Lower lobe of right lung (tissue), 2 donors: ENCODE measurements around the gene PTGR2. TPM values are rescaled to one million over a fixed set of nuclear protein-coding genes. Genes with fewer than 3 reads are reported as not detected.
A peak's percentile ranks its signal among the peaks of the same experiment; 100 is the strongest.
"Not testable (repeated sequence)": the region's sequence is repeated elsewhere in the genome, so short reads cannot be mapped to it uniquely, and the experiment has no call there.

ENCODE experiments used
- ATAC-seq, 2 donors: fragments of 200-7000 bp; cut with Tn5 transposase; one replicate each; pipeline ENCODE4 v1.9.1; 2020 to 2022; ENCODE audit warnings: mild to moderate bottlenecking in 2 of 2, moderate library complexity in 2 of 2
- DNase-seq: peaks from one replicate; pipeline ENCODE4 v3.0.0-alpha.2; 2020
- H3K27ac ChIP-seq: fragments of 200-600 bp; one replicate; pipeline ENCODE4 v1.8.0; 2022
- H3K27me3 ChIP-seq: fragments of 200-600 bp; one replicate; pipeline ENCODE4 v1.8.0; 2022; ENCODE audit warnings: low read depth
- H3K36me3 ChIP-seq: fragments of 200-600 bp; one replicate; pipeline ENCODE4 v1.8.0; 2022; ENCODE audit warnings: mild to moderate bottlenecking
- H3K4me1 ChIP-seq: fragments of 200-600 bp; one replicate; pipeline ENCODE4 v1.8.0; 2022
- H3K4me3 ChIP-seq: fragments of 200-600 bp; one replicate; pipeline ENCODE4 v1.8.0; 2022; ENCODE audit warnings: mild to moderate bottlenecking
- H3K9me3 ChIP-seq: fragments of 200-600 bp; one replicate; pipeline ENCODE4 v1.8.0; 2022
- intact Hi-C: fragments of 100-400 bp; cut with DNase I; formaldehyde crosslinking; loops from one replicate; pipeline ENCODE4 v1.11.0; 2022
- total RNA-seq: library from RNA; stranded (reverse); fragmentation: NEBNext Ultra II Directional; extraction: Animal tissue kit (Norgen Biotek cat#: 25700); gene quantifications from one replicate; pipeline ENCODE4 v1.2.1, GENCODE V29; 2021
- TF ChIP-seq, protein P1 (sequence below): fragments of 200-600 bp; IDR thresholded peaks from one replicate; pipeline ENCODE4 v1.8.0; 2022; ENCODE audit warnings: antibody characterized with exemption, mild to moderate bottlenecking
- donor health status: DM: no; HTN: yes; CAD: no; lungs with severe emphysema.

The PTGR2 gene
- total RNA-seq, 1 donor from 2014 or later: 10.8 TPM

DNA sequence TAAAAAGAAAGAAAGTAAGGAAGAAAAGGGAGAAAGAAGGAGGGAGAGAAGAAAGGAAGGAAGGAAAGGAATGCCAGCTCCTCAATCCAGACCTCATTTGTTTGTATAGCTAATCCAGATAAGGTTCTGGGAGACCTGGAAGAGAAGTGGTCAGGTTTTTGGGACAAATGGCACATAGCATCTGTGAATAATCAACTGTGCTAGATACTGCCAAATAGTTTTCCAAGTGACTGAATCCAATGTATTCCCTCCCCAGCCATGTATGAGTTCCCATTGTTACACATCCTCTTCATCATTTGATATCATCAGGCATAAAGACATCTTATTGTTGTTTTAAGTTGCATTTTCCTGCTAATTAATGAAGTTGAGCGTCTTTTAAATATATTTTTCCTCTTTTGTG, 18.6 kb upstream of the PTGR2 start:
- Histone ChIP-seq H3K27ac (no peak overlapping the region), H3K4me3 (no peak overlapping the region), H3K36me3 (no peaks in the 10 kb centered on the region), H3K27me3 (no peaks in the 10 kb centered on the region), H3K4me1 (peaks cover 11% of the 10 kb centered on the region), H3K9me3 (no peaks in the 10 kb centered on the region)
- DNase-seq: no peak
- TF ChIP-seq, protein P1, sequence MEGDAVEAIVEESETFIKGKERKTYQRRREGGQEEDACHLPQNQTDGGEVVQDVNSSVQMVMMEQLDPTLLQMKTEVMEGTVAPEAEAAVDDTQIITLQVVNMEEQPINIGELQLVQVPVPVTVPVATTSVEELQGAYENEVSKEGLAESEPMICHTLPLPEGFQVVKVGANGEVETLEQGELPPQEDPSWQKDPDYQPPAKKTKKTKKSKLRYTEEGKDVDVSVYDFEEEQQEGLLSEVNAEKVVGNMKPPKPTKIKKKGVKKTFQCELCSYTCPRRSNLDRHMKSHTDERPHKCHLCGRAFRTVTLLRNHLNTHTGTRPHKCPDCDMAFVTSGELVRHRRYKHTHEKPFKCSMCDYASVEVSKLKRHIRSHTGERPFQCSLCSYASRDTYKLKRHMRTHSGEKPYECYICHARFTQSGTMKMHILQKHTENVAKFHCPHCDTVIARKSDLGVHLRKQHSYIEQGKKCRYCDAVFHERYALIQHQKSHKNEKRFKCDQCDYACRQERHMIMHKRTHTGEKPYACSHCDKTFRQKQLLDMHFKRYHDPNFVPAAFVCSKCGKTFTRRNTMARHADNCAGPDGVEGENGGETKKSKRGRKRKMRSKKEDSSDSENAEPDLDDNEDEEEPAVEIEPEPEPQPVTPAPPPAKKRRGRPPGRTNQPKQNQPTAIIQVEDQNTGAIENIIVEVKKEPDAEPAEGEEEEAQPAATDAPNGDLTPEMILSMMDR: no peak
- intact Hi-C loops: no loop called here
- ATAC-seq: no peak

DNA sequence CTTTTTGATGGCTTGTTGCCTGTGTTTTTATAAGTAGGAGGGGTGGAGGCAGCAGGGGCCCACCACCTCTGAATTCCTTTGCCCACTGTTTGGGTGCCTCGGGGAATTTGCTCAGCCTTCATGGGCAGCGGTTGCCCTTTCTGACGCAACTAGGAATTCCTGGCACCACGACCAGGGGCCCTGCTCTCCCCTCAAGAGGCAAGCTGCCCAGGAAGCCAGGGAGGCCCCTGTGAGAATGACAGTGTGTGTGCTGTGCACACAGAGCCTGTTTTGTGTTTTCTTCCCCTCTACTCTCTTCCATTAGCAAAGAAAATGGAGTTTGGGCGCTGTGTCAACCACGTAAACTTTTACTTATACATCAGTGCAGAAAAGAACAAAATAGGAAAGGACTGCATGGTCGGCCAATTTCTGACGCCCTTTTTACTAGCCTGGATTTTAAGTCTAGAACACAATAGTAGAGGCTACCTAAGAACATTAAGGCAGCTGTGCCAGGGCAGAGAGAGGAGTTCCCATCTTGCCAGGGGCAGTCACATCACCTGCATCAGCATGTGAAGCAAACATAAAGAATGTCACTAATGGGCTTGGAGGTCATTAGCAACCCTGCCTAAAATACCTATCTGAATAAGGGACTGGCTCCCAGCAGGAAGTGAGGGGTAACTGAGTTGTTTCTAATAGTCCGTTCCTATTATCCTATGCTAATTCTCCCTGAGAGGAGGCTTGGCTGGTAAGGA, 17.9 kb upstream of the PTGR2 start:
- TF ChIP-seq, protein P1: no peak
- no peaks in the 10 kb centered on the region for H3K36me3 ChIP-seq
- intact Hi-C loops: no loop called here
- H3K4me3 ChIP-seq: no peak overlapping the region
- no peak overlapping the region for H3K27ac ChIP-seq
- ATAC-seq (peak in 1 of 2 donors; percentile 54), DNase-seq (no peak)
- H3K4me1 ChIP-seq: peaks cover 11% of the 10 kb centered on the region
- no peaks in the 10 kb centered on the region for H3K27me3 ChIP-seq
- H3K9me3 ChIP-seq: no peaks in the 10 kb centered on the region

DNA sequence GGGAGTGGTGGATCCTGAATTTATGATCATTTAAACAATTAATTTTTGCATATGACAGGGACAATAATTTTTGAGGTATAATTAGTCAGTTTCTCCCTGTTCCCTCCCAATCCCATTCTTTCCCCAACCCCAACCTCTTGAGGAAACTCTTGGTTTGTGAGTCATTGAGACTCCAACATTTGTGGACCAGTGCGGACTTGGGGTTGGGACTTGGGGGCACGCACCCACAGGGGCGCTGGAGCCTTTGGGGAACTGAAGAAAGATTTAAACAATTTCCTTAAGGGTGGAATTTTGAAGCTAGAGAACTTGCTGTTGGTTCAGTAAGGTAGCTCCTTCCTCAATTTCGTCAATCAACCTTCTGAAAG, 17.4 kb upstream of the PTGR2 start:
- no peak overlapping the region for H3K4me3 ChIP-seq
- DNase-seq: no peak
- intact Hi-C loops: no loop called here
- peaks cover 11% of the 10 kb centered on the region for H3K4me1 ChIP-seq
- no peak overlapping the region for H3K27ac ChIP-seq
- H3K36me3 ChIP-seq: no peaks in the 10 kb centered on the region
- no peaks in the 10 kb centered on the region for H3K9me3 ChIP-seq
- H3K27me3 ChIP-seq: no peaks in the 10 kb centered on the region
- TF ChIP-seq, protein P1: no peak
- ATAC-seq: no peak

DNA sequence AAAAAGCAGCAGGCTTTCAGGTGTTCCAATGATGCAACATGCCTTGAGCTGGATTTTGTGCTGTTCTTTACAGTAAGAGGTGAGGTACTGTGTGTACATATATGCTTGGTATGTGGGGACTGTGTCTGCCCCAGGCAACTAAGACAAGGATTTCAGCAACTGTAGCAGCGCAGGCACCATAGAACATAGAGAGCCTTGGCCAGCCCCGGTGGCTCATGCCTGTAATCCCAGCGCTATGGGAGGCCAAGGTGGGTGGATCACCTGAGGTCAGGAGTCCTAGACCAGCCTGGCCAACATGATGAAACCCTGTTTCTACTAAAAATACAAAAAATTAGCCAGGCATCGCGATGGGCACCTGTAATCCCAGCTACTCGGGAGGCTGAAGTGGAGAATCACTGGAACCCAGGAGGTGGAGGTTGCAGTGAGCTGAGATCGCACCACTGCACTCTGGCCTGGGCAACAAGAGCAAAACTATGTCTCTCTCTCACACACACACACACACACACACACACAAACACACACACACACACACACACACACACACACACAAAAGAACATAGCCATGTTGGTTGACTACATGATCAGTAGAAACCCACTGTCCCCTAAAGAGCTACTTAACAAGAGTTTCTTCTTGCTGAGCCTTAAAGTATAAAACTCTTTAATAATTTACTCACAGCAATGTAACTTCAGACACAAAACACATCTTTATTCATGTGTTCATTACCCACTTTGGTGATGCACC, 13.2 kb upstream of the PTGR2 start:
- DNase-seq, H3K27me3 ChIP-seq, intact Hi-C loops, ATAC-seq, H3K27ac ChIP-seq, H3K9me3 ChIP-seq, H3K4me1 ChIP-seq, H3K4me3 ChIP-seq, H3K36me3 ChIP-seq: not testable (repeated sequence)

DNA sequence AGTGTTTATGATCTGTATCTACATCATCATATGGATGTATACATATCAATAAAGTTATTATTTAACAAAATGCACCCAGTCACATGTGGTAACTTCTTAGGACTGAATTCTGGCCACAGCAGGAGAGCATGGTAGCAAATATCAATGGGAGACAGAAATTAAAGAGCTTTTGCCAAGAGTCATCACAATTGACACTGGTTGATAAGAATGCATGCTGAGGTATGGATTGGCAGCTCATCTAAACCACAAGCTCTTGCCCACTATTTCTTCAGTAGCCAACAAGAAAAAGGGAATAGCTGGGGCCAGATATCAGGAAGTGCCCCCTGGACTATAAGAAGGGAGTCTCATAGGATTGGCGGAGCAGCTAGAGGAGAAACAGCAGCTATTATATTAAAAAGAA, 9.4 kb upstream of the PTGR2 start:
- Histone ChIP-seq H3K27ac (no peak overlapping the region), H3K9me3 (no peaks in the 10 kb centered on the region), H3K36me3 (no peaks in the 10 kb centered on the region), H3K4me3 (no peak overlapping the region), H3K27me3 (no peaks in the 10 kb centered on the region), H3K4me1 (no peaks in the 10 kb centered on the region)
- DNase-seq (no peak), ATAC-seq (no peak)
- intact Hi-C loops: no loop called here
- TF ChIP-seq, protein P1: no peak

DNA sequence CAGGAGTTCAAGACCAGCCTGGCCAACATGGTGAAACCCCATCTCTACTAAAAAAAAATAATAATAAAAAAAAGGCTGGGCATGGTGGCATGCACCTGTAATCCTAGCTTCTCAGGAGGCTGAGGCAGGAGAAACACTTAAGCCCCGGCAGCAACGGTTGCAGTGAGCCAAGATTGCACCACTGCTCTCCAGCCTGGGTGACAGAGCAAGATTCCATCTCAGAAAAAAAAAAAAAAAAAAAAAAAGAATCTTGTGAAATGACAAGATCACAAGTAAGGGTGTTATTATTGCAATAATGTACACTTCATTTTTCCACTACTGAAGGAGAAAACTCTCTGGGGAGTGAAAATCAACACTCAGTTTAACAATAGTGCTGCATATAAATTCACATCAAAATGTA, 8.8 kb upstream of the PTGR2 start:
- Histone ChIP-seq H3K4me3 (no peak overlapping the region), H3K27ac (no peak overlapping the region), H3K4me1 (no peaks in the 10 kb centered on the region), H3K27me3 (no peaks in the 10 kb centered on the region), H3K36me3 (no peaks in the 10 kb centered on the region), H3K9me3 (no peaks in the 10 kb centered on the region)
- intact Hi-C loops: no loop called here
- TF ChIP-seq, protein P1: no peak
- no peak for DNase-seq
- no peak for ATAC-seq
